Measurements from ENCODE around the gene SLC38A8.

DNA sequence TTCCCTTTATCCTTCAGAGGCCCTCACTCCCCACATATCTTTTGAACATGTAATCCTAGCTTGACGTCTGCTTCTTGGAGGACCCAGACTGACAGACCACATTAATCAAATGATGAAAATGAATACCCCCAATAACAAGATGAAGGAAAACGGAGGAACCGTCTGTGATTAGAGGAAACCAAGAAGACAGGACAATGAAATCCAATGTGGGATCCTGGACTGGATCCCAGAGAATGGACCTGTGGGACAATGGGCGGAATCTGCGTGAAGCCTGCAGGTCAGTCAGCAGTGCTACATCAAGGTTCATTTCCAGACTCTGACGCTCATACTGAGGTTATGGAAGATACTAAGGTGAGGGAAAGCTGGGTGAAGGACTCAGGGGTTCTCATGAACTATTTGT lies 38.2 kb upstream of the SLC38A8 start:
- TF ChIP-seq CTCF (IDR thresholded peaks at IDR 0.05; ENCODE audit: low read depth, low read length), result no peak
- no peak for TF ChIP-seq POLR2A (IDR thresholded peaks at IDR 0.05; ENCODE audit: extremely low read depth, insufficient read length)
- no peak for TF ChIP-seq MAX (IDR thresholded peaks at IDR 0.05; ENCODE audit: low read depth, low read length)
- TF ChIP-seq MYC (IDR thresholded peaks at IDR 0.05; ENCODE audit: low read depth, low read length), result no peak
